WTC11 (cell line): ENCODE data around the gene CNTNAP2. TPM values are rescaled to one million over a fixed set of nuclear protein-coding genes. Genes with fewer than 3 reads are reported as not detected.

Experiments
- ATAC-seq: fragments of 200-7000 bp; cut with Tn5 transposase; 2 replicates; pipeline ENCODE4 v1.10.0; 2021; ENCODE audit warnings: mild to moderate bottlenecking, moderate library complexity
- CTCF ChIA-PET: fragments of 300-600 bp; sonication (Branson Sonifier 250); formaldehyde crosslinking; loops from one replicate; lab custom pipeline; 2021; ENCODE audit warnings: antibody characterized with exemption; lab: Charles Lee
- POLR2A ChIA-PET: fragments of 350-600 bp; sonication (Branson Sonifier 250); formaldehyde crosslinking; loops from one replicate; lab custom pipeline; 2021; ENCODE audit warnings: antibody characterized with exemption; lab: Charles Lee
- DNase-seq: peaks from one replicate; pipeline ENCODE4 v3.0.0; 2021; ENCODE audit warnings: low spot score
- H3K27ac Mint-ChIP-seq: 2 replicates; pipeline ENCODE4 v1.8.0; 2021; ENCODE audit warnings: mixed read lengths
- H3K27me3 Mint-ChIP-seq: 2 replicates; pipeline ENCODE4 v1.8.0; 2021; ENCODE audit warnings: low read depth, mild to moderate bottlenecking, moderate library complexity, mixed read lengths
- H3K36me3 Mint-ChIP-seq: 2 replicates; pipeline ENCODE4 v1.8.0; 2021; ENCODE audit warnings: mixed read lengths
- H3K4me1 Mint-ChIP-seq: 2 replicates; pipeline ENCODE4 v1.8.0; 2022; ENCODE audit warnings: mixed read lengths
- H3K4me3 Mint-ChIP-seq: 2 replicates; pipeline ENCODE4 v1.8.0; 2021; ENCODE audit warnings: mild to moderate bottlenecking, moderate library complexity, mixed read lengths
- H3K9me3 Mint-ChIP-seq: 2 replicates; pipeline ENCODE4 v1.8.0; 2021; ENCODE audit warnings: mixed read lengths
- ATF1 ChIP-seq: sonication (generic); formaldehyde crosslinking; IDR thresholded peaks from 2 replicates; pipeline ENCODE4 v1.8.1; 2023; ENCODE audit warnings: mild to moderate bottlenecking, moderate library complexity, missing genetic modification reagents
- ATF2 ChIP-seq: sonication (generic); formaldehyde crosslinking; IDR thresholded peaks from 2 replicates; pipeline ENCODE4 v1.8.1; 2022; ENCODE audit warnings: low read depth, missing genetic modification reagents, borderline replicate concordance
- CREM ChIP-seq: sonication (generic); formaldehyde crosslinking; IDR thresholded peaks from 2 replicates; pipeline ENCODE4 v1.8.1; 2022; ENCODE audit warnings: mild to moderate bottlenecking, missing genetic modification reagents, moderate library complexity
- CTCF ChIP-seq: fragments of 200-600 bp; IDR thresholded peaks from 2 replicates; pipeline ENCODE4 v1.8.0; 2022; ENCODE audit warnings: antibody characterized with exemption
- E2F5 ChIP-seq: sonication (generic); formaldehyde crosslinking; IDR thresholded peaks from 2 replicates; pipeline ENCODE4 v1.8.1; 2022; ENCODE audit warnings: mild to moderate bottlenecking, moderate library complexity, missing genetic modification reagents
- GTF2I ChIP-seq: fragments of 250-450 bp; sonication (Bioruptor Pico); conservative IDR thresholded peaks from 2 replicates; pipeline ENCODE4 v1.4.0; 2021; ENCODE audit warnings: mild to moderate bottlenecking
- HMGA2 ChIP-seq: fragments of 250-450 bp; sonication (Bioruptor Pico); IDR thresholded peaks from 2 replicates; pipeline ENCODE4 v1.4.0; 2021; ENCODE audit warnings: mild to moderate bottlenecking, moderate library complexity
- MLX ChIP-seq: sonication (generic); formaldehyde crosslinking; IDR thresholded peaks from 2 replicates; pipeline ENCODE4 v1.8.1; 2023; ENCODE audit warnings: mild to moderate bottlenecking, missing genetic modification reagents, moderate library complexity
- NR1H2 ChIP-seq: sonication (generic); formaldehyde crosslinking; IDR thresholded peaks from 2 replicates; pipeline ENCODE4 v1.9.0; 2021; ENCODE audit warnings: mild to moderate bottlenecking, moderate library complexity, missing genetic modification reagents
- NR3C1 ChIP-seq: sonication (generic); formaldehyde crosslinking; conservative IDR thresholded peaks from 2 replicates; pipeline ENCODE4 v1.8.1; 2023; ENCODE audit warnings: low read depth, mild to moderate bottlenecking, missing genetic modification reagents
- OVOL2 ChIP-seq: fragments of 250-450 bp; sonication (Bioruptor Pico); IDR thresholded peaks from 2 replicates; pipeline ENCODE4 v1.9.0; 2021; ENCODE audit warnings: mild to moderate bottlenecking, borderline replicate concordance
- TEAD4 ChIP-seq: sonication (generic); formaldehyde crosslinking; IDR thresholded peaks from 2 replicates; pipeline ENCODE4 v1.8.0; 2022; ENCODE audit warnings: mild to moderate bottlenecking, missing genetic modification reagents
- TP53 ChIP-seq: sonication (generic); formaldehyde crosslinking; IDR thresholded peaks from 2 replicates; pipeline ENCODE4 v1.8.1; 2023; ENCODE audit warnings: mild to moderate bottlenecking, missing genetic modification reagents
- ZBTB21 ChIP-seq: sonication (generic); formaldehyde crosslinking; IDR thresholded peaks from 2 replicates; pipeline ENCODE4 v1.8.1; 2023; ENCODE audit warnings: mild to moderate bottlenecking, missing genetic modification reagents, borderline replicate concordance
- ZMAT4 ChIP-seq: fragments of 250-450 bp; sonication (Bioruptor Pico); IDR thresholded peaks from 2 replicates; pipeline ENCODE4 v1.9.0; 2021; ENCODE audit warnings: mild to moderate bottlenecking
- ZNF317 ChIP-seq: sonication (generic); formaldehyde crosslinking; IDR thresholded peaks from 2 replicates; pipeline ENCODE4 v1.8.1; 2023; ENCODE audit warnings: low read depth, mild to moderate bottlenecking, moderate library complexity, missing genetic modification reagents, borderline replicate concordance
- ZNF396 ChIP-seq: fragments of 250-450 bp; sonication (Bioruptor Pico); IDR thresholded peaks from 2 replicates; pipeline ENCODE4 v1.8.0; 2021; ENCODE audit warnings: mild to moderate bottlenecking, moderate library complexity, borderline replicate concordance
- ZNF416 ChIP-seq: fragments of 250-450 bp; sonication (Bioruptor Pico); IDR thresholded peaks from 2 replicates; pipeline ENCODE4 v1.9.0; 2021; ENCODE audit warnings: mild to moderate bottlenecking, inconsistent platforms
- ZNF423 ChIP-seq: fragments of 250-450 bp; sonication (Bioruptor Pico); IDR thresholded peaks from 2 replicates; pipeline ENCODE4 v2.1.2; 2022; ENCODE audit warnings: mild to moderate bottlenecking, moderate library complexity
- ZNF671 ChIP-seq: fragments of 250-450 bp; sonication (Bioruptor Pico); IDR thresholded peaks from 2 replicates; pipeline ENCODE4 v1.8.0; 2021; ENCODE audit warnings: mild to moderate bottlenecking
- total RNA-seq: library from RNA; stranded (reverse); gene quantifications from 3 replicates; pipeline ENCODE4 v1.2.3, GENCODE V29; 2021
- TF ChIP-seq, protein P1 (sequence below): sonication (generic); formaldehyde crosslinking; IDR thresholded peaks from 2 replicates; pipeline ENCODE4 v1.8.1; 2023; ENCODE audit warnings: mild to moderate bottlenecking, missing genetic modification reagents, moderate library complexity
- TF ChIP-seq, protein P2 (sequence below): sonication (generic); formaldehyde crosslinking; IDR thresholded peaks from 2 replicates; pipeline ENCODE4 v1.8.0; 2023; ENCODE audit warnings: mild to moderate bottlenecking, missing genetic modification reagents
- TF ChIP-seq, protein P3 (sequence below): sonication (generic); formaldehyde crosslinking; IDR thresholded peaks from 2 replicates; pipeline ENCODE4 v1.8.0; 2022; ENCODE audit warnings: mild to moderate bottlenecking, missing genetic modification reagents

The CNTNAP2 gene
- total RNA-seq, 1 experiment from 2014 or later: 63.8 TPM

DNA sequence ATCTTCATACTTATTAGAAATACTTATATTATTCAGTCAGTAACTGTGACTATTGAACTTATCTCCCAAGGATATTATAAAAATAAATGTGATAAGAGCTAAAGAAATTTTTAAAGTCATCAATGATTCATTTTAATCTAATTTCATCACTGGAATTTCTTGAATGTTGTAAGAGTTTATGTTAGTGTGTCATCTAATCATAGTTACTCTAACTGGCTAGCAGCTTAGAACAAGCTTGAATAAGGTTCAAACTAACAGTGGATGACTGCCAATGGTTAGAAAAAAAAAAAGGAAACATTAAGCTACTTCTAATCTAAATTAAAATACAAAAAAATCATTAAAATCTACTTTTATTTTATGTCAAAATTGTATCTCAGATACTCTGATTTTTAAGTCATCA is 1066.3 kb downstream of the CNTNAP2 start (continued):
- TF ChIP-seq HMGA2 (CRISPR knock-in tag) (no peak), TP53 (CRISPR knock-in tag) (no peak), GTF2I (CRISPR knock-in tag) (no peak), ZBTB21 (CRISPR knock-in tag) (no peak), ZNF317 (CRISPR knock-in tag) (no peak)

DNA sequence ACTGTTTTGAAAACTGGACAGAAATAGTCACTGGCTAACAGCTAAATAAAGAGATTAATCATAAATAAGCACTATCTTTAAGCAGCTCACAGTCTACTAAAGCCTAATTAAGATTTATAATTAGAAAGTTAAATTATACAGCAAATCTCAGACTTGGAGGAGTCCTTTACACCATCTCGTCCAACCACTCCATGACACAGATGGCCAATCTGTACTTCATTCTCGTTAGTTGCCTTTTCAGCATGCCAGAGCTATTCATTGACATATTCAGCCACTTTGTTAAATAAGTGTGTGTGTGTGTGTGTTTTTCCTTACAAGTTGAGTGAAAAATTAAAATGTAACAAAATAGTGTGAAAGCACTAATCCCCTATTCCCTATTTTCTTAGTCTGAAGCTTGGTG is 1066.7 kb downstream of the CNTNAP2 start:
- ChIA-PET POLR2A (no interaction called here), CTCF (no interaction called here)
- no peaks in the 10 kb centered on the region for H3K36me3 Mint-ChIP-seq
- H3K27ac Mint-ChIP-seq: no peak overlapping the region
- H3K4me3 Mint-ChIP-seq: no peak overlapping the region
- no peak for TF ChIP-seq ZNF416 (CRISPR knock-in tag)
- TF ChIP-seq ZNF671: no peak
- TF ChIP-seq CREM (CRISPR knock-in tag): no peak
- no peak for TF ChIP-seq ATF2
- no peak for TF ChIP-seq OVOL2 (CRISPR knock-in tag)
- no peak for TF ChIP-seq MLX (CRISPR knock-in tag)
- no peak for TF ChIP-seq ATF1 (CRISPR knock-in tag)
- no peak for TF ChIP-seq NR3C1 (CRISPR knock-in tag)
- TF ChIP-seq, protein P1, sequence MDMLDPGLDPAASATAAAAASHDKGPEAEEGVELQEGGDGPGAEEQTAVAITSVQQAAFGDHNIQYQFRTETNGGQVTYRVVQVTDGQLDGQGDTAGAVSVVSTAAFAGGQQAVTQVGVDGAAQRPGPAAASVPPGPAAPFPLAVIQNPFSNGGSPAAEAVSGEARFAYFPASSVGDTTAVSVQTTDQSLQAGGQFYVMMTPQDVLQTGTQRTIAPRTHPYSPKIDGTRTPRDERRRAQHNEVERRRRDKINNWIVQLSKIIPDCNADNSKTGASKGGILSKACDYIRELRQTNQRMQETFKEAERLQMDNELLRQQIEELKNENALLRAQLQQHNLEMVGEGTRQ (CRISPR knock-in tag): no peak
- TF ChIP-seq, protein P2, sequence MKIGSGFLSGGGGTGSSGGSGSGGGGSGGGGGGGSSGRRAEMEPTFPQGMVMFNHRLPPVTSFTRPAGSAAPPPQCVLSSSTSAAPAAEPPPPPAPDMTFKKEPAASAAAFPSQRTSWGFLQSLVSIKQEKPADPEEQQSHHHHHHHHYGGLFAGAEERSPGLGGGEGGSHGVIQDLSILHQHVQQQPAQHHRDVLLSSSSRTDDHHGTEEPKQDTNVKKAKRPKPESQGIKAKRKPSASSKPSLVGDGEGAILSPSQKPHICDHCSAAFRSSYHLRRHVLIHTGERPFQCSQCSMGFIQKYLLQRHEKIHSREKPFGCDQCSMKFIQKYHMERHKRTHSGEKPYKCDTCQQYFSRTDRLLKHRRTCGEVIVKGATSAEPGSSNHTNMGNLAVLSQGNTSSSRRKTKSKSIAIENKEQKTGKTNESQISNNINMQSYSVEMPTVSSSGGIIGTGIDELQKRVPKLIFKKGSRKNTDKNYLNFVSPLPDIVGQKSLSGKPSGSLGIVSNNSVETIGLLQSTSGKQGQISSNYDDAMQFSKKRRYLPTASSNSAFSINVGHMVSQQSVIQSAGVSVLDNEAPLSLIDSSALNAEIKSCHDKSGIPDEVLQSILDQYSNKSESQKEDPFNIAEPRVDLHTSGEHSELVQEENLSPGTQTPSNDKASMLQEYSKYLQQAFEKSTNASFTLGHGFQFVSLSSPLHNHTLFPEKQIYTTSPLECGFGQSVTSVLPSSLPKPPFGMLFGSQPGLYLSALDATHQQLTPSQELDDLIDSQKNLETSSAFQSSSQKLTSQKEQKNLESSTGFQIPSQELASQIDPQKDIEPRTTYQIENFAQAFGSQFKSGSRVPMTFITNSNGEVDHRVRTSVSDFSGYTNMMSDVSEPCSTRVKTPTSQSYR (CRISPR knock-in tag): no peak
- no peak for TF ChIP-seq ZNF396
- TF ChIP-seq E2F5 (CRISPR knock-in tag): no peak
- no peak for TF ChIP-seq NR1H2 (CRISPR knock-in tag)
- no peak for TF ChIP-seq ZMAT4 (CRISPR knock-in tag)
- no peak for TF ChIP-seq ZNF317 (CRISPR knock-in tag)
- TF ChIP-seq, protein P3, sequence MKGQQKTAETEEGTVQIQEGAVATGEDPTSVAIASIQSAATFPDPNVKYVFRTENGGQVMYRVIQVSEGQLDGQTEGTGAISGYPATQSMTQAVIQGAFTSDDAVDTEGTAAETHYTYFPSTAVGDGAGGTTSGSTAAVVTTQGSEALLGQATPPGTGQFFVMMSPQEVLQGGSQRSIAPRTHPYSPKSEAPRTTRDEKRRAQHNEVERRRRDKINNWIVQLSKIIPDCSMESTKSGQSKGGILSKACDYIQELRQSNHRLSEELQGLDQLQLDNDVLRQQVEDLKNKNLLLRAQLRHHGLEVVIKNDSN (CRISPR knock-in tag): no peak
- TF ChIP-seq GTF2I (CRISPR knock-in tag): no peak
- TF ChIP-seq CTCF: no peak
- no peak for TF ChIP-seq ZNF423 (CRISPR knock-in tag)
- TF ChIP-seq TEAD4 (CRISPR knock-in tag): no peak
- TF ChIP-seq, all 79 proteins: peak for 0
- Mint-ChIP-seq H3K9me3 (peaks cover 17% of the 10 kb centered on the region), H3K4me1 (no peaks in the 10 kb centered on the region; the same call in 1 of the 2 replicates), H3K27me3 (no peaks in the 10 kb centered on the region)
- ATAC-seq: no peak
- DNase-seq: no peak
